Ectodermal cell (in vitro differentiated cells): ENCODE data around the gene GPR132.
"Not testable (repeated sequence)": the region's sequence is repeated elsewhere in the genome, so short reads cannot be mapped to it uniquely, and the experiment has no call there.

Experiments used
- H3K27ac ChIP-seq: 2 replicates; pipeline ENCODE4 v1.7.0; 2013; ENCODE audit warnings: mild to moderate bottlenecking, low read depth, low read length; ENCODE audit not compliant: insufficient read depth, poor library complexity, severe bottlenecking
- H3K27me3 ChIP-seq: 2 replicates; pipeline ENCODE4 v1.7.0; 2013; ENCODE audit warnings: mild to moderate bottlenecking, low read length; ENCODE audit not compliant: insufficient read depth, control insufficient read depth, poor library complexity, severe bottlenecking
- H3K36me3 ChIP-seq: one replicate; pipeline ENCODE4 v1.7.0; 2013; ENCODE audit warnings: low read length; ENCODE audit not compliant: control insufficient read depth, insufficient read depth
- H3K4me1 ChIP-seq: one replicate; pipeline ENCODE4 v1.7.0; 2013; ENCODE audit warnings: low read length; ENCODE audit not compliant: control insufficient read depth, insufficient read depth
- H3K4me3 ChIP-seq: 2 replicates; pipeline ENCODE4 v1.7.0; 2013; ENCODE audit warnings: low read depth, low read length, control low read depth; ENCODE audit not compliant: insufficient read depth
- H3K9me3 ChIP-seq: 2 replicates; pipeline ENCODE4 v1.7.0; 2013; ENCODE audit warnings: mild to moderate bottlenecking, low read length, moderate library complexity; ENCODE audit not compliant: control insufficient read depth
- WGBS, 2 experiments: methylation state at CpG; one replicate each; pipeline ENCODE4 v1.1.7; 2013; ENCODE audit warnings: missing lambda C conversion rate in 2 of 2; 5-methylcytosine and 5-hydroxymethylcytosine counted together

The GPR132 gene

DNA sequence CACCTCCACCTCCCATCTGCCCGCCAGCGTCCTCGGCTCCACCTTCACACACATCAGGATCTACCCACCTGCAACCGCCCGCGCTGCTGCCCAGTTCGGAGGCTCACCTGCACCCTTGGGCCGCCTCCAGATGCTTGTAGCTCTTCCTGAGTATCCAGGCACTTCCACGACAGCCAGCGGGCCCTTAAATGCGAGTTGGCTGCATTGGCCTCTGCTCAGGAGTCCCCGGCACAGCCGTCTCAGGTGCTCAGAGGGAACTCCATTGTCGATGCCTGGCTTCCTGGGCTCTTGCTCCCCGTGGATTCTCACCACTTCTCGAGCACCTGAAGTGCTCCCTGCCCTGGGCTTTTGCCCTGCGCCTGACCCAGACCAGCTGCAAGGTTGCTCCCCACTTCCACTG, 22.4 kb downstream of the GPR132 start:
- 91% methylated on average over 17 of the region's 17 CpGs for WGBS, 2 experiments

DNA sequence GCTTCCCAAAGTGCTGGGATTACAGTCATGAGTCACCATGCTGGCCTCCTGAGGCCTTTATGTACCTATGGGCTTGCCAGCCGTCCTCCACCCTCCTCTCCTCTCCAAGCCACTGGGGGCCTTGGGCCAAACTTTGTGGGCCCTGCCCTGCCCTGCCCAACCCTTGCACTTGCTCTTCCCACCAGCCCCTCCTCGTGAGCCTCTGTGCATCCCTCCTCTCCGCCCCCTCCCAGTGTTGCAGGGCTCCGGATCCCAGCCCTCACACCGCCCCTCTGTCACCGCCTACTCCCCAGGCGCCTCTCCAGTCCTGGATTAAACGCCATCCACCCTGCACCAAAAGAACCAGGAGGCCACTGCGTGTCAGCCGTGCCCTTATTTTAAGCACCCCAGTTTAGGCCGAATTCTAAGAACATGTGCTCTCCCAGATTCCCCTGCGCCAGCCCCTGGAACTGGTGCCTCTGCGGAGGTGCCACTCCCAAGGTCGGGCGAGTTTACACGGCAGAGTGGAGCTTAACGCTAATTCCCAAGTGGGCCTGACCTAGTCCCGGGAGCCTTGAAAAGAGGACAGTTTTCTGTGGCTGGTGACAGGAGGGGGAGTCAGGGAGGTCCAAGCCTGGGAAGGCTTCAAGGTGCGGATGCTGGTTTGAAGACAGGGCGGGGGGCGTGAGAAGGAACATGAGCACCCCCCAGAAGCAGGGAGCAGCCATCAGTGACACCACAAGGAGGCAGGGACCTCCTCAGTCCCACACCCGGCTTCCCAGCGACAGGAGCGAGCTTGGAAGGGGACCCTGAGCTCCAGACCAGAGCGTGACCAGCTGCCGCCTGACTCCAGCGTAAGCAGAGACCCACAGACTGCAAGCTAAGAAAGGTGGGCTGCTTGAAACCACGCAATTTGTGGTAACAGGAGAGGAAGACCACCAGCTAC, 23.1 kb downstream of the GPR132 start:
- Histone ChIP-seq H3K9me3 (no peaks in the 10 kb centered on the region), H3K27ac (no peak overlapping the region), H3K4me1 (no peaks in the 10 kb centered on the region), H3K36me3 (no peaks in the 10 kb centered on the region), H3K4me3 (no peak overlapping the region), H3K27me3 (peaks cover 11% of the 10 kb centered on the region)
- 83 to 86% methylated on average over 28 of the region's 28 CpGs for WGBS, 2 experiments

More for the DNA sequence above, 22.4 kb downstream of the GPR132 start:
- Histone ChIP-seq H3K4me1 (no peaks in the 10 kb centered on the region), H3K4me3 (no peak overlapping the region), H3K27me3 (peaks cover 11% of the 10 kb centered on the region), H3K27ac (no peak overlapping the region), H3K36me3 (no peaks in the 10 kb centered on the region), H3K9me3 (no peaks in the 10 kb centered on the region)

DNA sequence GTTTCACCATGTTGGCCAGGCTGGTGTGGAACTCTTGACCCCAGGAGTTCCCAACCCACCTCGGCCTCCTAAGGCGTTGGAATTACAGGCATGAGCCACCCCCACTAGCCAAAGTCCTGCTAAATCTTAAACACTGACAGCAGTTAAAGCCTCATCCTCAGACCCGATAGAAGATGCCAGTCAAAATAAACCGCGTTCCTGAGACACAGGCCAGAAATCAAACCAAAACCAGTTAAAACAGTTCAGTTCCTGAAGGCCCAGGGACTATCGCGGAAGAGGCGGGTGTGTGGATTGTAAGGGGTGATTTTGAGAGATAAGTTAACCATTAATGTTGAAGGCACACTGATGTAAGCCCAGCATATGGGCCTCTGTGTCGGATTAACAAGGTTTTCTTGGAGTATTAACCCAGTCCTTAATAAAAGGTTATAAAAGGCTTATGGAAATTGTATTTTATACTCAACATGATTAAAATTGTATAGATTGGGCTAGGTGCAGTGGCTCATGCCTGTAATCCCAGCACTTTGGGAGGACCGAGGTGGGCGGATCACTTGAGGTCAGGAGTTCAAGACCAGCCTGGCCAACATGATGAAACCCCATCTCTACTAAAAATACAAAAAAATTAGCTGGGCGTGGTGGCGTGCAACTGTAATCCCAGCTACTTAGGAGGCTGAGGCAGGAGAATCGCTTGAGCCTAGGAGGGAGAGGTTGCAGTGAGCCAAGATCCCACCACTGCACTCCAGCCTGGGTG, 25.6 kb downstream of the GPR132 start:
- Histone ChIP-seq H3K27ac (no peak overlapping the region), H3K4me1 (no peaks in the 10 kb centered on the region), H3K9me3 (no peaks in the 10 kb centered on the region), H3K27me3 (peaks cover 3% of the 10 kb centered on the region), H3K4me3 (no peak overlapping the region), H3K36me3 (no peaks in the 10 kb centered on the region)
- WGBS, 2 experiments = 89 to 93% methylated on average over 14 of the region's 14 CpGs

DNA sequence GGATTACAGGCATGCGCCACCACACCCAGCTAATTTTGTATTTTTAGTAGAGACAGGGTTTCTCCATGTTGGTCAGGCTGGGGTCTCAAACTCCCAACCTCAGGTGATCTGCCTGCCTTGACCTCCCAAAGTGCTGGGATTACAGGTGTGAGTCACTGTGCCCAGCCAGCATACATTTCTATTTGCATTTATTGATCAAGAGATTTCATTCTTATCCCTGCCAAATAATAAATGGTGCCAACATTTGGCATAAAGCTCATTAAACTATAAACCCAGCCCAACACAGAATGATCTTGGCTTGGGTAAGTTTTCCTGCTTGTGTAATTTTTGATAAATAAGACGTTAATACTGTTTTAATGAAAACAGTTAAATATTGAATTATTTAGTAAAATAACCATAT, 29.6 kb downstream of the GPR132 start:
- peaks cover 27% of the 10 kb centered on the region for H3K27me3 ChIP-seq
- WGBS, 2 experiments = 88 to 92% methylated on average over 1 of the region's 2 CpGs
- not testable (repeated sequence) for H3K4me3 ChIP-seq

DNA sequence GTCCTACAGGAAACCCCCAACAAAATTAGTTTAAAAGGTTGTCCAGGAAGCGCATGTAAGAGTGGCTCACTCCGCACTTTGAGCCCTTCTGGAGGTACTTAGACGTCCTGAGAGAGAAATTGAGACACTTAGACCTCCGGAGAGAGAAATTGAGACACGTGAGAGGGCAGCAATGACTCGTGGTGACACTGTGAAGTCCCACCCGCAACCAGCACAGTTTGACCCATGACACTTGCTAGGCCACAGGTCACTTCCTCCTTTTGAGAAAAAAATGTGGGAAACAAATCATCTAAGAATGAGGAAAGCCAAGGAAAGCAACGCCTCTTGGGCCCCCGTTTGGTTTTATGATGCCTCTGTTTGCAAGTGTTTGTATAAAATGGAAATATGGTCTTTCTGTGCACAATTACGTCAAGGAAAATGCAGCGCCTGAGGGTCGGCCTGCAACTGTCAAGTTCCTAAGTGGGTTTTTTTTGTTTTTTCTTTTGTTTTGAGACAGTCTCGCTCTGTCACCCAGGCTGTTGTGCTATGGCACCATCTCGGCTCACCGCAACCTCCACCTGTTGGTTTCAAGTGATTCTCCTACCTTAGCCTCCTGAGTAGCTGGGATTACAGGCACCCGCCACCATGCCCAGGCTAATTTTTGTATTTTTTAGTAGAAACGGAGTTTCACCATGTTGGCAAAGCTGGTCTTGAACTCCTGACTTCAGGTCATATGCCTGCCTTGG, 30.8 kb downstream of the GPR132 start:
- no peak overlapping the region for H3K27ac ChIP-seq
- H3K27me3 ChIP-seq = peaks cover 27% of the 10 kb centered on the region
- no peaks in the 10 kb centered on the region for H3K9me3 ChIP-seq
- no peak overlapping the region for H3K4me3 ChIP-seq
- H3K36me3 ChIP-seq = no peaks in the 10 kb centered on the region
- WGBS, 2 experiments = 89 to 90% methylated on average over 17 of the region's 17 CpGs
- H3K4me1 ChIP-seq = no peaks in the 10 kb centered on the region

More for the DNA sequence above, 29.6 kb downstream of the GPR132 start:
- not testable (repeated sequence) for H3K4me1 ChIP-seq, H3K36me3 ChIP-seq, H3K9me3 ChIP-seq, H3K27ac ChIP-seq

DNA sequence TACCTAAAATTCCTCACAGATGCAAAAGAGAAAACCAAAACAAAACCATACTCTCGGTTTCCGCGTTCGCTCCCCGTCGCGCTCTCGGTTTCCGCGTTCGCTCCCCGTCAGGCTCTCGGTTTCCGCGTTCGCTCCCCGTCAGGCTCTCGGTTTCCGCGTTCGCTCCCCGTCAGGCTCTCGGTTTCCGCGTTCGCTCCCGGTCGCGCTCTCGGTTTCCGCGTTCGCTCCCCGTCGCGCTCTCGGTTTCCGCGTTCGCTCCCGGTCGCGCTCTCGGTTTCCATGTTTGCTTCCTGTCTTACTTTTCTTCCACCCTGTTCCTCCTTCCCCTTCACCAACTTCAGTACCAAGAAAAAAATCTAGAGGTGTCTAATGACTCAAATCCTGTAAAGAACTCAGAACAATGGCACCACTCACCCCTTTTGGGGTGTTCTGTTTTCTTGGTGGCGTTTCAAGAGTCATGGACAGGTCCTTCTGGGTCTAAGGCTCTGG, 31.8 kb downstream of the GPR132 start:
- not testable (repeated sequence) for H3K27ac ChIP-seq, H3K4me1 ChIP-seq, H3K36me3 ChIP-seq, H3K9me3 ChIP-seq, H3K4me3 ChIP-seq
- 63 to 66% methylated on average over 45 of the region's 45 CpGs for WGBS, 2 experiments
- peaks cover 27% of the 10 kb centered on the region for H3K27me3 ChIP-seq

DNA sequence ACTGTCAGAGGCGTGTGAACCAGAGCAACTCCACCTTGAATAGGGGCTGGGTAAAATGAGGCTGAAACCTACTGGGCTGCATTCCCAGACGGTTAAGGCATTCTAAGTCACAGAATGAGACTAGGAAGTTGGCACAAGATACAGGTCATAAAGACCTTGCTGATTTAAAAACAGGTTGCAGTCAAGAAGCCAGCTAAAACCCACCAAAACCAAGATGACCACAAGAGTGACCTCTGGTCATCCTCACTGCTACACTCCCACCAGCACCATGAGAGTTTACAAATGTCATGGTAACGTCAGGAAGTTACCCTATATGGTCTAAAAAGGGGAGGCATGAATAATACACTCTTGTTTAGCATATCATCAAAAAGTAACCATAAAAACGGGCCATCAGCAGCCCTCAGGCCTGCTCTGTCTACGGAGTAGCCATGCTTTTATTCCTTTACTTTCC, 32.8 kb downstream of the GPR132 start:
- H3K4me3 ChIP-seq, H3K4me1 ChIP-seq, H3K36me3 ChIP-seq, H3K9me3 ChIP-seq, H3K27ac ChIP-seq: not testable (repeated sequence)
- H3K27me3 ChIP-seq = peaks cover 27% of the 10 kb centered on the region
- WGBS, 2 experiments = 85 to 88% methylated on average over 5 of the region's 5 CpGs

DNA sequence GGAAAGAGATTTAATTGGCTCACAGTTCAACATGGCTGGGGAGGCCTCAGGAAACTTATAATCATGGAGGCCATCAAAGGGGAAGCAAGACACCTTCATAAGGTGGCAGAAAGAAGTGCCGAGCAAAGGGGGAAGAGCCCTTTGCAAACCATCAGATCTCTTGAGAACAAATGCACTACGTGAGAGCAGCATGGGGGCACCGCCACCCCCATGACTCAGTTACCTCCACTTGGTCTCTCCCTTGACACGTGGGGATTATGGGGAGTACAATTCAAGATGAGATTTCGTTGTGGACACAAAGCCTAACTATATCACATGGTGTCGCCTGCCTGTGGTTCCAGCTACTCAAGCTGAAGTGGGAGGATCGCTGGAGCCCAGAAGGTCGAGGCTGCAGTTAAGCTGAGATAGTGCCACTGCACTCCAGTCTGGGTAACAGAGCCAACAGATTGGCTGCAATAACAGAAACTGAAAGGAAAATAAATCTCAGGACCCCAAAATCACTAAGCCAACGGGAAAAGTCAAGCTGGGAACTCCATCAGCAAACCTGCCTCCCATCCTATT, 34.3 kb downstream of the GPR132 start:
- Histone ChIP-seq H3K4me1 (no peaks in the 10 kb centered on the region), H3K36me3 (no peaks in the 10 kb centered on the region), H3K9me3 (no peaks in the 10 kb centered on the region), H3K27ac (no peak overlapping the region), H3K27me3 (peaks cover 27% of the 10 kb centered on the region), H3K4me3 (no peak overlapping the region)
- WGBS, 2 experiments = 86 to 90% methylated on average over 9 of the region's 9 CpGs

DNA sequence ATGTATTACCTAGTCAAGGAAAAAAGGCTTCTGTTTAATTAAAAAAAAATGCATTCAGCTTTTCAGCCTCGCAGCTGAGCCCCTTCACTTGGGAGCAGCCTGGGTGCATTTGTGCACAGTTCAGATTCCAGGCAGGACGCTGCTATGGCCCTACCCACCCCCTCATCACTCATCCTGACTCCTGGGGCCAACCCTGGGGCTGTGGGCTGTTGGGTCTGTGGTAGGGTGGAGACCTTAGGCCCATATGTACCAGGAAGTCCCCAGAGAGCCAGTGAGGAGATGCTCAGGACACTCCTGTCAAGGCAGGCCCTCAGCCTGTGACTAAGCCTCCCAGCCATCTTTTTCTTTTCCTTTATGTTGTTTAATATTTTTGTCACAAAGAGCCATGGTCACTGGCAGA, 35.0 kb downstream of the GPR132 start:
- Histone ChIP-seq H3K4me1 (no peaks in the 10 kb centered on the region), H3K9me3 (no peaks in the 10 kb centered on the region), H3K4me3 (no peak overlapping the region), H3K27ac (no peak overlapping the region), H3K36me3 (no peaks in the 10 kb centered on the region), H3K27me3 (peaks cover 27% of the 10 kb centered on the region)
- 66 to 81% methylated on average over 2 of the region's 2 CpGs for WGBS, 2 experiments
